Stimulated activated CD8-positive, alpha-beta memory T cell treated with anti-CD3 and anti-CD28 coated beads, Interleukin-7, amount 100 ng/mL, for 1 hour (primary cell): ENCODE measurements around the gene USH2A.

ENCODE experiments used
- DNase-seq, 2 donors: peaks; one replicate each; pipeline ENCODE4 v3.0.0-alpha.2; 2020; ENCODE audit warnings: low read depth in 2 of 2

USH2A gene

GRCh38 chr1:215600258-215600792 lies 822.9 kb downstream of the USH2A start:
- no peak for DNase-seq

- DNase-seq: no peak
Measured at GRCh38 chr1:215599418-215600074, 823.7 kb downstream of the USH2A start.

- DNase-seq: no peak
Measured at GRCh38 chr1:215597961-215598360, 825.3 kb downstream of the USH2A start.

- DNase-seq: no peak
Measured at GRCh38 chr1:215595231-215595630, 828.0 kb downstream of the USH2A start.

- no peak for DNase-seq
Measured at GRCh38 chr1:215594640-215595039, 828.6 kb downstream of the USH2A start.

- DNase-seq: no peak
Measured at GRCh38 chr1:215590779-215591491, 832.3 kb downstream of the USH2A start.

GRCh38 chr1:215589650-215590435 lies 833.4 kb downstream of the USH2A start:
- DNase-seq: no peak

- DNase-seq: no peak
Measured at GRCh38 chr1:215584389-215584788, 838.9 kb downstream of the USH2A start.

- no peak for DNase-seq
Measured at GRCh38 chr1:215583185-215583749, 840.0 kb downstream of the USH2A start.

GRCh38 chr1:215581896-215582295 lies 841.4 kb downstream of the USH2A start:
- DNase-seq: no peak
